ENCODE results near the gene TSKS.

The TSKS gene, protein sequence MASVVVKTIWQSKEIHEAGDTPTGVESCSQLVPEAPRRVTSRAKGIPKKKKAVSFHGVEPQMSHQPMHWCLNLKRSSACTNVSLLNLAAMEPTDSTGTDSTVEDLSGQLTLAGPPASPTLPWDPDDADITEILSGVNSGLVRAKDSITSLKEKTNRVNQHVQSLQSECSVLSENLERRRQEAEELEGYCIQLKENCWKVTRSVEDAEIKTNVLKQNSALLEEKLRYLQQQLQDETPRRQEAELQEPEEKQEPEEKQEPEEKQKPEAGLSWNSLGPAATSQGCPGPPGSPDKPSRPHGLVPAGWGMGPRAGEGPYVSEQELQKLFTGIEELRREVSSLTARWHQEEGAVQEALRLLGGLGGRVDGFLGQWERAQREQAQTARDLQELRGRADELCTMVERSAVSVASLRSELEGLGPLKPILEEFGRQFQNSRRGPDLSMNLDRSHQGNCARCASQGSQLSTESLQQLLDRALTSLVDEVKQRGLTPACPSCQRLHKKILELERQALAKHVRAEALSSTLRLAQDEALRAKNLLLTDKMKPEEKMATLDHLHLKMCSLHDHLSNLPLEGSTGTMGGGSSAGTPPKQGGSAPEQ

GRCh38 chr19:49763230-49763629 is at the start of gene TSKS:
TSKS (minus strand) TSS chr19:49763306; CDS start chr19:49763247, 59 bp downstream.
- DNase-seq, result no peak

DNA sequence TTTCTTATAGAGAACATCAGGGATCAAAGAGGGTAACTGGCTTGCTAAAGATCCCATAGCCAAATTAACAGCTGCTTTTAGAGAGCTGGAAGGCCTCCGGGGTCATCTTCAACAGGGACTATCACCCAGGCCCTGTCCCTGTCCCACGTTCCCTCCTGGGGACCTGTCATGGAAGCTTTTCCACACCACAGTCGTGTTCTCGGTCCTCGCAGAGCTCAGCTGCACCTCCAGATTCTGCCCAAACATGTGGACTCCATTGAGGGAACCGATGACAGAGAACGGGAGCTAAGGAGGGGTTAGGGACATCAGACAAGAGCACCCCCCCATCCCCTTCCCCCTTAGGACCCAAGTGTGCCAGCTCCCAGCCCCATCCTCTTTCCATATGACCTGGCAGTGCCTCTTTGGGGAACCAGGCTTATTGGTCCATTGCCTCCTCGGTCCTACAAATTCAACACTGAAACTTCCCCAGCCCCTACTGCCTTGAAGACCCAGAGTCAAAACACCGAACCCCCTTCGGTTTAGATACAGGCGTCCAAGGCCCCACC is 49.4 kb upstream of the TSKS start:
- no peak for DNase-seq

GRCh38 chr19:49811328-49811727 is 48.2 kb upstream of the TSKS start:
- DNase-seq, result no peak

GRCh38 chr19:49809941-49810389 is 46.9 kb upstream of the TSKS start:
- DNase-seq, result no peak

DNA sequence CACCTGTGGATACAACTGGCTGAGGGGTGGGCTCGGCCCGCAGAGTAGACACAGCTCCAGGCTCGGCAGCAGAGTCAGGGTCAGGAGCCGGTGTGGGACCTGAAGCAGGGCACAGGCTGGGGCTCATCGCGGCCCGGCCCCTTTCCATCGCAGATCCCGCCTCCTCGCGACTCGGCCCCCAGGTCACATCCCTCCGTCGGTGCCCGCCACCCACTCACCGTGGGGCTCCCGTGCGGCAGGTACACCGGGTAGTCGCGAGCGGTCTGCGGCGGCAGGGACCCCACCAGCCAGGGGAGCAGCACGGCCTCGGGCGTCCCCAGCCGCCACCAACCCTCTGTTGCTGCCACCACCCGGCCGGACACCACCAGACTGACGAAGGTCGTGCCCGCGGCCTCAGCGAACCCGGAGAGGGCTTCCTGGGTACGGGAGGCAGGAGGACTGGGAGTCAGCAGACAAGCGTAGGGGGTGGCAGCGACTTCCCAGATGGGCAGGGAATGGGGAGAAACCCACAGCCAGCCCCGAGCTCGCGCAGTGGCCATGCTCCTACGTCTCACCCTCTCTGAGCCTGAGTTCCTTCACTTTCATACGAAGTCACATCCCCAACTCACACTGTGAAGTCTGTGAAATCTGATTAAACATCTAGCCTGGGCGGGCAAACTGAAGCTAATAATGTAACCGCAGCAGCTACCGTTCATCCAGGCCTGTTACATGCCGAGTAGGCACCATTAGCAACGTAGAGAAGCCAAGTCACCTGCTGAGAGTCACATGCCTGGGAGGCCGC is 46.2 kb upstream of the TSKS start:
- DNase-seq, result no peak

- DNase-seq, result peak; percentile 93
Observed at GRCh38 chr19:49808711-49809159, 45.6 kb upstream of the TSKS start.

DNA sequence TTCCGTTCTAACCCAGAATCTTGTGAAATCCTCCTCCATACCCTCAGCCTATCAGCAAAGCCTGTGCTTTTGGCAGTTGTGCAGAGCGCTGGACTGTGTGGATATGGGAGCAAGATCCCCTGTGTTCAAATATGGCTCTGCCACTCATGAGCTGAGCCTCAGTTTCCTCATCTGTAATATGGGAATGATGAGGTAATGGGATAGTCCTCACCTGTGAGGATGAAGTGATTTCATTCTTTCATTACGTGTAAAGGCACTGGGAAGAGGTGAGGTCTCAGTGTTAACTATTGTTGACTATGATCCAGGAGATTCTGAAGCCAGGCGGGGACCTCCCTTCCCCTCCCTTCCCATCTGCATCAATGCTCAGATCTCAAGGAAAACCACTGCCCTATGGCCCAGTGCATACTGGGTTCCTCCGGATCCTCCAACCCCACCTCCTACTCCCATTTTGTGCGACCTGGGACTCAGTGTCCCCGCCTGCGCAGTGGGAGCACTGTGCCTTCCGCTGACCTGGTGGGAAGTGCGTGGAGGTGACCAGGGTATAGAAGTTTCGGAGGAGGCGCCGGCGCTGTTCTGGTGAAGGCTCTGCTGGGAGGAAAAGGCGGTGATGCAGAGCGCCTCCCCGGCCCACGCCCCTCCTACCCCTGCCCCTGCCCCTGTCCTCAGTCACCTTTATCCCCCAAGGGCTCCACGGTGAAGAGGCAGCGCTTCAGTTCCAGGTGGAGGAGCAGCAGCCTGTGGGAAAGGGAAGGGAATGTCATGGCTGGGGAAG is 45.0 kb upstream of the TSKS start:
- no peak for DNase-seq

- no peak for DNase-seq
Observed at GRCh38 chr19:49807058-49807903, 44.2 kb upstream of the TSKS start.

DNA sequence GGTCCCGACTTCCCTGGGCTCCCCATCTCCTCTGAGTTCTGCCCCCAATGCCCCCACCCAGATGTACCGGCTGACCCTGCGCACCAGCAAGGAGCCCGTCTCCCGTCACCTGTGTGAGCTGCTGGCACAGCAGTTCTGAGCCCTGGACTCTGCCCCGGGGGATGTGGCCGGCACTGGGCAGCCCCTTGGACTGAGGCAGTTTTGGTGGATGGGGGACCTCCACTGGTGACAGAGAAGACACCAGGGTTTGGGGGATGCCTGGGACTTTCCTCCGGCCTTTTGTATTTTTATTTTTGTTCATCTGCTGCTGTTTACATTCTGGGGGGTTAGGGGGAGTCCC is 43.5 kb upstream of the TSKS start:
- DNase-seq, result no peak

DNA sequence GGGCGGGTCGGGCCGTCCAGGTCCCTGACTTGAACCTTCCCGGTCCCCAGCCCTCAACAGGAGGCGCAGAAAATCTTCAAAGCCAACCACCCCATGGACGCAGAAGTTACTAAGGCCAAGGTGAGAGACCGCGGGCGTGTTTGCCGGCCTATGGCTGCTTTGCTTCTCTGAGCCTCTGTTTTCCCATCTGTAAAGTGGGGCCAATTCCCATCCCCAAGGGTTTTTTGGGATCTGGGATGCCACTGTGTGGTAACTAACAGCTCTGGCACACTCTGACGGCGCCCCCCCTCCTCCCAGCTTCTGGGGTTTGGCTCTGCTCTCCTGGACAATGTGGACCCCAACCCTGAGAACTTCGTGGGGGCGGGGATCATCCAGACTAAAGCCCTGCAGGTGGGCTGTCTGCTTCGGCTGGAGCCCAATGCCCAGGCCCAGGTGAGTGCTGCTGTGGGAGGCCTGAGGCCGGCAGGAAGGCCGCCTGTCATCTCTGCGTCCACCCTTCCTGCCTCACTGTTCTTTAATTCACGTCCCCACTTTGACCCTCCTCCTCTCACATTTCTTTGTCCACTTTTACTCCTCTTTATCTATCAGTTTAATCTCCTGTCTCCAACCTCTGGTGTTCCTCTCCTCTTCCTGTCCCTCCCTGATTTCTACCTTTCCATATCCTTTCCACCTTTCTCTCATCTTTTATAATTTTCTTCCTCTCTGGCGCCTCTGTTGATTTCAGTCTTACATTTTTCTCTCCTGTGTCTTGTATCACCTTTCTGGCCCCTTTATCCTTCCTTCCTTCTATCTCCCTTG is 42.9 kb upstream of the TSKS start:
- DNase-seq, result no peak

- no peak for DNase-seq
Observed at GRCh38 chr19:49803529-49803856, 40.4 kb upstream of the TSKS start.

GRCh38 chr19:49802836-49803528 is 39.9 kb upstream of the TSKS start:
- DNase-seq, result no peak

DNA sequence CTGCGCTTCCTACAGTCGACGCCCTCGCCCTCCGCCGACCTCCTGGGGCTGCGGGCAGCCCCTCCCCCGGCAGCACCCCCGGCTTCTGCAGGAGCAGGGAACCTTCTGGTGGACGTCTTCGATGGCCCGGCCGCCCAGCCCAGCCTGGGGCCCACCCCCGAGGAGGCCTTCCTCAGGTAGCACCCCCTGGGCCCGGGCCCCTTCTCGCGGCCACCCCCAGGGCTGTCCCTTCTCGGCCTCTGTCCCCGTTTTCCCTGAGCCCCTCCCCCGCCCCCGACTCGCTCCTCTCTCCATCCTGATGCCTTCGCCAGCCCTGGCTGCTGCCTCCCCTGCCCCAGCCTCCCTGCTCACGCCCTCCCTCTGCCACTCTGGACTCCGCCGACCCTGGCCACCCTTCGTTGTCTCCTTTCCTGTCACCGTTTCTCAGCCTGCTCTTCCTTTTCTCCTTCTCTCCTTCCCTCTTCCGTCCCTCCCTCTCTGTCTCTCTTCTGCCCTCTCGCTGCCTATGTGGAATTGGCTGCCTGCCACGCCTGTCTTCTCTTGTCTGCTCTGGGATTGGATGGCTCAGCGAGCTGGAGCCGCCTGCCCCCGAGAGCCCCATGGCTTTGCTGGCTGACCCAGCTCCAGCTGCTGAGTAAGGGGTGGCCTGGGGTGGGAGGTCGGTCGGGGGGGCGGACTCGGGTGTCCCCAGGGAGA is 39.0 kb upstream of the TSKS start:
- DNase-seq, result peak; percentile 94

GRCh38 chr19:49801401-49801888 is 38.3 kb upstream of the TSKS start:
- no peak for DNase-seq

- no peak for DNase-seq
Observed at GRCh38 chr19:49800771-49801170, 37.7 kb upstream of the TSKS start.

GRCh38 chr19:49799798-49800376 is 36.8 kb upstream of the TSKS start:
- DNase-seq, result no peak

GRCh38 chr19:49799271-49799797 is 36.2 kb upstream of the TSKS start:
- DNase-seq, result no peak

GRCh38 chr19:49798574-49798973 is 35.5 kb upstream of the TSKS start:
- DNase-seq, result no peak

- no peak for DNase-seq
Observed at GRCh38 chr19:49795615-49796014, 32.5 kb upstream of the TSKS start.
